Naive thymus-derived CD4-positive, alpha-beta T cell (primary cell): ENCODE measurements around the gene OR51I2. TPM values are rescaled to one million over a fixed set of nuclear protein-coding genes. Genes with fewer than 3 reads are reported as not detected.

Experiments
- ATAC-seq: fragments of 150-1000 bp; cut with Tn5 transposase; 2 replicates; pipeline ENCODE4 v1.10.0; 2021; ENCODE audit warnings: mild to moderate bottlenecking, moderate library complexity
- CTCF ChIA-PET: fragments of 350-600 bp; sonication (Branson Sonifier 250); formaldehyde crosslinking; loops from one replicate; lab custom pipeline; 2021; ENCODE audit warnings: antibody characterized with exemption; lab: Charles Lee
- POLR2A ChIA-PET: fragments of 350-600 bp; sonication (Branson Sonifier 250); formaldehyde crosslinking; loops from one replicate; lab custom pipeline; 2021; ENCODE audit warnings: antibody characterized with exemption, inconsistent platforms; lab: Charles Lee
- DNase-seq, 9 donors: peaks; one replicate each; pipeline versions ENCODE4 v3.0.0 to v3.0.0-alpha.2; 2020 to 2022; ENCODE audit warnings: mixed read lengths in 1 of 9
- H3K27ac ChIP-seq: one replicate; pipeline ENCODE4 v1.7.0; 2013; ENCODE audit warnings: mild to moderate bottlenecking, low read depth, low read length, moderate library complexity
- H3K27me3 ChIP-seq, 2 donors: one replicate each; pipeline ENCODE4 v1.7.0; 2013; ENCODE audit warnings: low read length in 2 of 2, mild to moderate bottlenecking in 2 of 2, moderate library complexity in 2 of 2; ENCODE audit not compliant: control insufficient read depth in 2 of 2, insufficient read depth in 2 of 2
- H3K36me3 ChIP-seq, 3 experiments: 1 replicate in 2 of 3; 2 replicates in 1 of 3; pipeline ENCODE4 v1.7.0; 2013; ENCODE audit warnings: low read length in 3 of 3, mild to moderate bottlenecking in 3 of 3, moderate library complexity in 1 of 3; ENCODE audit not compliant: insufficient read depth in 3 of 3, control insufficient read depth in 2 of 3
- H3K4me1 ChIP-seq, 2 donors: one replicate each; pipeline ENCODE4 v1.7.0; 2013; ENCODE audit warnings: low read length in 2 of 2, mild to moderate bottlenecking in 2 of 2, moderate library complexity in 1 of 2; ENCODE audit not compliant: control insufficient read depth in 2 of 2, insufficient read depth in 2 of 2
- H3K4me3 ChIP-seq: 2 replicates; pipeline ENCODE4 v1.7.0; 2013; ENCODE audit warnings: mild to moderate bottlenecking, low read length
- H3K9me3 ChIP-seq, 3 experiments: 1 replicate in 2 of 3; 2 replicates in 1 of 3; pipeline ENCODE4 v1.7.0; 2013; ENCODE audit warnings: low read length in 3 of 3; ENCODE audit not compliant: control insufficient read depth in 2 of 3
- H3K27ac Mint-ChIP-seq, 9 donors: one replicate each; pipeline ENCODE4 v1.8.0; 2020 to 2022; ENCODE audit warnings: mixed read lengths in 9 of 9, mild to moderate bottlenecking in 8 of 9, moderate library complexity in 5 of 9, inconsistent platforms in 2 of 9
- H3K27me3 Mint-ChIP-seq, 5 donors: one replicate each; pipeline ENCODE4 v1.8.0; 2021 to 2022; ENCODE audit warnings: mixed read lengths in 5 of 5, mild to moderate bottlenecking in 1 of 5
- H3K36me3 Mint-ChIP-seq, 5 donors: one replicate each; pipeline ENCODE4 v1.8.0; 2020 to 2022; ENCODE audit warnings: mixed read lengths in 5 of 5, mild to moderate bottlenecking in 3 of 5, inconsistent platforms in 1 of 5
- H3K4me1 Mint-ChIP-seq, 7 donors: one replicate each; pipeline ENCODE4 v1.8.0; 2020 to 2022; ENCODE audit warnings: mixed read lengths in 7 of 7, mild to moderate bottlenecking in 3 of 7, inconsistent platforms in 1 of 7
- H3K4me3 Mint-ChIP-seq, 10 donors: one replicate each; pipeline ENCODE4 v1.8.0; 2020 to 2022; ENCODE audit warnings: mild to moderate bottlenecking in 10 of 10, mixed read lengths in 10 of 10, moderate library complexity in 6 of 10, inconsistent platforms in 2 of 10
- H3K9me3 Mint-ChIP-seq, 11 donors: one replicate each; pipeline ENCODE4 v1.8.0; 2020 to 2022; ENCODE audit warnings: mixed read lengths in 11 of 11, mild to moderate bottlenecking in 4 of 11, inconsistent platforms in 1 of 11, moderate library complexity in 1 of 11
- intact Hi-C, 2 donors: fragments of 100-400 bp; cut with micrococcal nuclease; formaldehyde crosslinking; loops; one replicate each; pipeline ENCODE4 v1.15.1; 2023
- polyA plus RNA-seq, 2 donors: library from polyadenylated mRNA; unstranded; fragments of 300-500 nt; fragmentation: Illumina TruSeq; gene quantifications; one replicate each; pipeline ENCODE4 v1.2.3, GENCODE V29; 2021
- total RNA-seq, 6 experiments: library from RNA in 5 of 6; stranded (reverse) in 5 of 6; gene quantifications; 1 replicate in 5 of 6; 2 replicates in 1 of 6; pipeline ENCODE4 v1.2.3 and lab custom pipeline; 2021 to 2026

OR51I2 gene
- total and polyA plus RNA-seq, 7 experiments from 2014 or later, result not detected

GRCh38 chr11:5500393-5500801 is 51.3 kb downstream of the OR51I2 start:
- no peak for DNase-seq
- ATAC-seq, result no peak
- no peaks in the 10 kb centered on the region for H3K4me1 ChIP-seq
- no peak overlapping the region for H3K27ac ChIP-seq
- Mint-ChIP-seq H3K4me3 (no peak overlapping the region), H3K9me3 (peaks cover 0 to 3% (median 0%) of the 10 kb centered on the region in 11 donors), H3K27ac (no peak overlapping the region), H3K4me1 (no peaks in the 10 kb centered on the region), H3K27me3 (peaks cover 0 to 13% (median 8%) of the 10 kb centered on the region in 5 donors), H3K36me3 (no peaks in the 10 kb centered on the region)
- no peaks in the 10 kb centered on the region for H3K27me3 ChIP-seq
- H3K4me3 ChIP-seq, result no peak overlapping the region
- no peaks in the 10 kb centered on the region for H3K36me3 ChIP-seq
- ChIA-PET CTCF (no interaction called here), POLR2A (no interaction called here)
- no peaks in the 10 kb centered on the region for H3K9me3 ChIP-seq
- intact Hi-C loops, result no loop called here

- H3K4me1 Mint-ChIP-seq, result no peaks in the 10 kb centered on the region
- no peak for DNase-seq
- Histone ChIP-seq H3K27ac (no peak overlapping the region), H3K9me3 (no peaks in the 10 kb centered on the region), H3K36me3 (no peaks in the 10 kb centered on the region), H3K4me3 (no peak overlapping the region), H3K27me3 (no peaks in the 10 kb centered on the region), H3K4me1 (no peaks in the 10 kb centered on the region)
- intact Hi-C loops, result no loop called here
- peaks cover 2 to 21% (median 12%) of the 10 kb centered on the region in 5 donors for H3K27me3 Mint-ChIP-seq
- peaks cover 0 to 2% (median 0%) of the 10 kb centered on the region in 11 donors for H3K9me3 Mint-ChIP-seq
- ChIA-PET CTCF (no interaction called here), POLR2A (no interaction called here)
- H3K4me3 Mint-ChIP-seq, result no peak overlapping the region
- H3K36me3 Mint-ChIP-seq, result no peaks in the 10 kb centered on the region
- no peak overlapping the region for H3K27ac Mint-ChIP-seq
- ATAC-seq, result no peak
These were observed 55.3 kb downstream of the OR51I2 start for GRCh38 chr11:5504403-5504921.

GRCh38 chr11:5505363-5506048 is 56.4 kb downstream of the OR51I2 start:
- no peak overlapping the region for H3K4me3 Mint-ChIP-seq
- no peaks in the 10 kb centered on the region for H3K9me3 ChIP-seq
- no peaks in the 10 kb centered on the region for H3K9me3 Mint-ChIP-seq
- H3K4me1 Mint-ChIP-seq, result no peaks in the 10 kb centered on the region
- no peak overlapping the region for H3K27ac Mint-ChIP-seq
- H3K27me3 Mint-ChIP-seq, result peaks cover 3 to 21% (median 12%) of the 10 kb centered on the region in 5 donors
- intact Hi-C loops, result no loop called here
- ChIA-PET POLR2A (no interaction called here), CTCF (no interaction called here)
- no peaks in the 10 kb centered on the region for H3K4me1 ChIP-seq
- no peaks in the 10 kb centered on the region for H3K36me3 ChIP-seq
- no peak overlapping the region for H3K27ac ChIP-seq
- no peak overlapping the region for H3K4me3 ChIP-seq
- DNase-seq (no peak), ATAC-seq (no peak)
- H3K27me3 ChIP-seq, result no peaks in the 10 kb centered on the region
- H3K36me3 Mint-ChIP-seq, result no peaks in the 10 kb centered on the region

Other genes starting within 250 kb of the OR51I2 start
- not detected for gene OR51V1, start 248.6 kb upstream of the OR51I2 start, total RNA-seq
- not detected for gene OR51V1, start 248.6 kb upstream of the OR51I2 start, polyA plus RNA-seq
- 10 to 100 TPM in 1 of 5 experiments, under 1 TPM in 1, not detected in 3; 1.00 to 56.2 TPM for gene HBB, start 222.3 kb upstream of the OR51I2 start, total RNA-seq
- gene HBB, start 222.3 kb upstream of the OR51I2 start, polyA plus RNA-seq, result under 1 TPM; 0.67 to 0.91 TPM
- not detected for gene HBD, start 214.8 kb upstream of the OR51I2 start, total RNA-seq
- gene HBD, start 214.8 kb upstream of the OR51I2 start, polyA plus RNA-seq, result not detected
- not detected for gene HBG1, start 199.5 kb upstream of the OR51I2 start, total RNA-seq
- not detected for gene HBG1, start 199.5 kb upstream of the OR51I2 start, polyA plus RNA-seq
- not detected for gene HBG2, start 194.5 kb upstream of the OR51I2 start, total RNA-seq
- gene HBG2, start 194.5 kb upstream of the OR51I2 start, polyA plus RNA-seq, result not detected
- not detected for gene HBE1, start 179.4 kb upstream of the OR51I2 start, total RNA-seq
- not detected for gene HBE1, start 179.4 kb upstream of the OR51I2 start, polyA plus RNA-seq
- not detected for gene OR51B4, start 147.4 kb upstream of the OR51I2 start, total RNA-seq
- not detected for gene OR51B4, start 147.4 kb upstream of the OR51I2 start, polyA plus RNA-seq
- not detected for gene OR51B2, start 125.0 kb upstream of the OR51I2 start, total RNA-seq
- not detected for gene OR51B2, start 125.0 kb upstream of the OR51I2 start, polyA plus RNA-seq
- gene OR51B5, start 105.8 kb upstream of the OR51I2 start, total RNA-seq, result under 1 TPM in 1 of 5 experiments, not detected in 4; 0.48 TPM
- gene OR51B5, start 105.8 kb upstream of the OR51I2 start, polyA plus RNA-seq, result not detected
- gene OR51B6, start 97.8 kb upstream of the OR51I2 start, total RNA-seq, result not detected
- not detected for gene OR51B6, start 97.8 kb upstream of the OR51I2 start, polyA plus RNA-seq
- gene OR51M1, start 65.5 kb upstream of the OR51I2 start, total RNA-seq, result not detected
- not detected for gene OR51M1, start 65.5 kb upstream of the OR51I2 start, polyA plus RNA-seq
- gene OR51Q1, start 27.2 kb upstream of the OR51I2 start, total RNA-seq, result not detected
- not detected for gene OR51Q1, start 27.2 kb upstream of the OR51I2 start, polyA plus RNA-seq
- gene OR51I1, start 7.8 kb upstream of the OR51I2 start, total RNA-seq, result not detected
- gene OR51I1, start 7.8 kb upstream of the OR51I2 start, polyA plus RNA-seq, result not detected
- gene OR52D1, start 39.4 kb downstream of the OR51I2 start, total RNA-seq, result not detected
- gene OR52D1, start 39.4 kb downstream of the OR51I2 start, polyA plus RNA-seq, result not detected
- under 1 TPM in 3 of 5 experiments, not detected in 2; 0.32 to 0.57 (median 0.49) TPM for gene UBQLN3, start 60.6 kb downstream of the OR51I2 start, total RNA-seq
- gene UBQLN3, start 60.6 kb downstream of the OR51I2 start, polyA plus RNA-seq, result not detected
- under 1 TPM; 0.53 to 0.73 (median 0.60) TPM for gene UBQLNL, start 67.4 kb downstream of the OR51I2 start, total RNA-seq
- under 1 TPM in 1 of 2 donors, not detected in 1; 0.10 TPM for gene UBQLNL, start 67.4 kb downstream of the OR51I2 start, polyA plus RNA-seq
- under 1 TPM in 3 of 5 experiments, not detected in 2; 0.32 to 0.49 (median 0.48) TPM for gene OR52H1, start 99.2 kb downstream of the OR51I2 start, total RNA-seq
- gene OR52H1, start 99.2 kb downstream of the OR51I2 start, polyA plus RNA-seq, result not detected
- not detected for gene OR52B6, start 131.6 kb downstream of the OR51I2 start, total RNA-seq
- gene OR52B6, start 131.6 kb downstream of the OR51I2 start, polyA plus RNA-seq, result not detected
- gene TRIM6, start 147.3 kb downstream of the OR51I2 start, total RNA-seq, result under 1 TPM in 1 of 5 experiments, not detected in 4; 0.36 TPM
- gene TRIM6, start 147.3 kb downstream of the OR51I2 start, polyA plus RNA-seq, result not detected
- 10 to 100 TPM in 4 of 5 experiments, 1 to 10 TPM in 1; 5.8 to 14.2 (median 10.8) TPM for gene TRIM34, start 175.7 kb downstream of the OR51I2 start, total RNA-seq
- gene TRIM34, start 175.7 kb downstream of the OR51I2 start, polyA plus RNA-seq, result 10 to 100 TPM; 10.8 to 12.6 TPM
- gene TRIM5, start 235.8 kb downstream of the OR51I2 start, total RNA-seq, result 10 to 100 TPM; 16.9 to 36.8 (median 26.2) TPM
- gene TRIM5, start 235.8 kb downstream of the OR51I2 start, polyA plus RNA-seq, result 10 to 100 TPM; 10.3 to 10.5 TPM
- 100 to 1,000 TPM; 229 to 340 (median 258) TPM for gene TRIM22, start 240.5 kb downstream of the OR51I2 start, total RNA-seq
- gene TRIM22, start 240.5 kb downstream of the OR51I2 start, polyA plus RNA-seq, result 100 to 1,000 TPM; 121 to 184 TPM